Caco-2 (cell line): ENCODE data around the gene GHR. TPM values are rescaled to one million over a fixed set of nuclear protein-coding genes. Genes with fewer than 3 reads are reported as not detected.

Experiments used
- BruUV-seq: library from RNA; stranded (reverse); fragments of 400-500 nt; replicated peaks from 2 replicates; lab custom pipeline; 2021; lab: Mats Ljungman, UMichigan
- CTCF ChIA-PET: fragments of 300-600 bp; sonication (Branson Sonifier 250); formaldehyde crosslinking; loops from one replicate; lab custom pipeline; 2022; ENCODE audit warnings: antibody characterized with exemption; lab: Charles Lee
- POLR2A ChIA-PET: fragments of 300-600 bp; sonication (Branson Sonifier 250); formaldehyde crosslinking; loops from one replicate; lab custom pipeline; 2022; ENCODE audit warnings: antibody characterized with exemption; lab: Charles Lee
- DNase-seq, 2 experiments: peaks; one replicate each; pipeline versions ENCODE4 v3.0.0 to v3.0.0-alpha.2; 2020 to 2022
- H3K27me3 ChIP-seq: replicated peaks from 2 replicates; pipeline ENCODE4 v1.6.0; 2011; ENCODE audit warnings: low read length; ENCODE audit not compliant: control insufficient read depth, insufficient read depth
- H3K36me3 ChIP-seq: 2 replicates; pipeline ENCODE4 v1.5.1; 2011; ENCODE audit warnings: low read length; ENCODE audit not compliant: control insufficient read depth, insufficient read depth
- H3K4me1 ChIP-seq: fragments of 250-450 bp; sonication (Bioruptor Pico); 2 replicates; pipeline ENCODE4 v1.5.1; 2020; ENCODE audit warnings: mild to moderate bottlenecking
- H3K4me3 ChIP-seq: 2 replicates; pipeline ENCODE4 v1.5.1; 2011; ENCODE audit warnings: low read depth, mild to moderate bottlenecking, control low read depth, low read length
- H3K9me3 ChIP-seq: fragments of 250-450 bp; sonication (Bioruptor Pico); 2 replicates; pipeline ENCODE4 v1.5.1; 2020; ENCODE audit warnings: mild to moderate bottlenecking, moderate library complexity
- H3K27ac Mint-ChIP-seq: one replicate; pipeline ENCODE4 v1.8.0; 2022; ENCODE audit warnings: mixed read lengths; ENCODE audit not compliant: unreplicated experiment
- H3K27me3 Mint-ChIP-seq: one replicate; pipeline ENCODE4 v1.8.0; 2022; ENCODE audit warnings: mixed read lengths; ENCODE audit not compliant: insufficient read depth, unreplicated experiment
- H3K36me3 Mint-ChIP-seq: one replicate; pipeline ENCODE4 v1.8.0; 2022; ENCODE audit warnings: mild to moderate bottlenecking, mixed read lengths; ENCODE audit not compliant: insufficient read depth, unreplicated experiment
- H3K4me1 Mint-ChIP-seq: one replicate; pipeline ENCODE4 v1.8.0; 2022; ENCODE audit warnings: low read depth, mixed read lengths; ENCODE audit not compliant: unreplicated experiment
- H3K4me3 Mint-ChIP-seq: one replicate; pipeline ENCODE4 v1.8.0; 2022; ENCODE audit warnings: mild to moderate bottlenecking, moderate library complexity, mixed read lengths; ENCODE audit not compliant: unreplicated experiment
- H3K9me3 Mint-ChIP-seq: one replicate; pipeline ENCODE4 v1.8.0; 2022; ENCODE audit warnings: mixed read lengths; ENCODE audit not compliant: unreplicated experiment
- intact Hi-C: fragments of 100-400 bp; cut with micrococcal nuclease; formaldehyde crosslinking; loops from one replicate; pipeline ENCODE4 v1.10.0; 2022; ENCODE audit not compliant: unreplicated experiment
- total RNA-seq: library from RNA; stranded (reverse); gene quantifications from 2 replicates; pipeline ENCODE4 v1.2.3, GENCODE V29; 2022
- TF ChIP-seq, protein P1 (sequence below), 2 experiments: fragments of 200-600 bp in 1 of 2; IDR thresholded peaks; 1 replicate in 1 of 2; 2 replicates in 1 of 2; pipeline versions ENCODE4 v1.5.1 to v1.8.0; 2011 to 2022; ENCODE audit warnings: antibody characterized with exemption in 1 of 2, control low read depth in 1 of 2, inconsistent platforms in 1 of 2, low read depth in 1 of 2, low read length in 1 of 2, mild to moderate bottlenecking in 1 of 2, moderate library complexity in 1 of 2; ENCODE audit not compliant: insufficient read depth in 1 of 2, severe bottlenecking in 1 of 2, unreplicated experiment in 1 of 2

GHR gene
- total RNA-seq, 1 experiment from 2014 or later, result 0.54 TPM

DNA sequence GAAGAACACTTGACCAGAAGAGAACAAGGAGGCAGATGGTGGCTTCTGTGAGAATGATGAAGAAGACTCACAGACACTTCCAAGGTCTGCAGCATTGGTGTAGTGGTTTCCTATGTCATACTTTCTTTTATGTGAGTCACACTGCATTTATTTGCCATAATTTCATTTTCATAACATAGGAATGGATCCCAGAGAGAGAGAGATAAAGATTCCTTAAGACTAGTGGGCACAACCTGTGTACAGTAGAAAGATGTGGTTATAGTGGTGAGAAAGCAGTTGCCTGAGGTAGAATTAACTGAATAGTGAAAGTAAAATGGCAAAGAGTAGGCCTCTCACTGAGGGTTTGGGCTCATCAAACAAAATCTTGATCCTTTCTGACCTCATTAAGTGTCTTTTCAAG is 325.8 kb downstream of the GHR start:
- H3K4me3 ChIP-seq, result no peak overlapping the region
- TF ChIP-seq, protein P1, sequence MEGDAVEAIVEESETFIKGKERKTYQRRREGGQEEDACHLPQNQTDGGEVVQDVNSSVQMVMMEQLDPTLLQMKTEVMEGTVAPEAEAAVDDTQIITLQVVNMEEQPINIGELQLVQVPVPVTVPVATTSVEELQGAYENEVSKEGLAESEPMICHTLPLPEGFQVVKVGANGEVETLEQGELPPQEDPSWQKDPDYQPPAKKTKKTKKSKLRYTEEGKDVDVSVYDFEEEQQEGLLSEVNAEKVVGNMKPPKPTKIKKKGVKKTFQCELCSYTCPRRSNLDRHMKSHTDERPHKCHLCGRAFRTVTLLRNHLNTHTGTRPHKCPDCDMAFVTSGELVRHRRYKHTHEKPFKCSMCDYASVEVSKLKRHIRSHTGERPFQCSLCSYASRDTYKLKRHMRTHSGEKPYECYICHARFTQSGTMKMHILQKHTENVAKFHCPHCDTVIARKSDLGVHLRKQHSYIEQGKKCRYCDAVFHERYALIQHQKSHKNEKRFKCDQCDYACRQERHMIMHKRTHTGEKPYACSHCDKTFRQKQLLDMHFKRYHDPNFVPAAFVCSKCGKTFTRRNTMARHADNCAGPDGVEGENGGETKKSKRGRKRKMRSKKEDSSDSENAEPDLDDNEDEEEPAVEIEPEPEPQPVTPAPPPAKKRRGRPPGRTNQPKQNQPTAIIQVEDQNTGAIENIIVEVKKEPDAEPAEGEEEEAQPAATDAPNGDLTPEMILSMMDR (IDR thresholded peaks at IDR 0.05; ENCODE audit: insufficient read depth in 1 of 2, low read depth in 1 of 2, low read length in 1 of 2, severe bottlenecking in 1 of 2, unreplicated experiment in 1 of 2), result no peak
- intact Hi-C loops, result no loop called here
- H3K36me3 ChIP-seq, result no peaks in the 10 kb centered on the region
- POLR2A ChIA-PET, result no interaction called here
- CTCF ChIA-PET, result no interaction called here
- H3K9me3 ChIP-seq, result 0 out of 2 replicates have a peak, but pooled peaks cover 2% of the 10 kb centered on the region
- no TSS peak for BruUV-seq
- Mint-ChIP-seq H3K9me3 (no peaks in the 10 kb centered on the region), H3K27me3 (no peaks in the 10 kb centered on the region), H3K36me3 (no peaks in the 10 kb centered on the region), H3K27ac (no peak overlapping the region), H3K4me1 (no peaks in the 10 kb centered on the region), H3K4me3 (no peak overlapping the region)
- DNase-seq, result no peak
- H3K4me1 ChIP-seq, result no peaks in the 10 kb centered on the region
- H3K27me3 ChIP-seq, result no peaks in the 10 kb centered on the region

GRCh38 chr5:42750507-42750906 is 327.3 kb downstream of the GHR start:
- Histone ChIP-seq H3K4me1 (no peaks in the 10 kb centered on the region), H3K4me3 (no peak overlapping the region), H3K27me3 (no peaks in the 10 kb centered on the region), H3K9me3 (no peaks in the 10 kb centered on the region), H3K36me3 (no peaks in the 10 kb centered on the region)
- no peaks in the 10 kb centered on the region for H3K27me3 Mint-ChIP-seq
- BruUV-seq, result no TSS peak
- no peak overlapping the region for H3K27ac Mint-ChIP-seq
- DNase-seq, result no peak
- TF ChIP-seq, protein P1 (IDR thresholded peaks at IDR 0.05; ENCODE audit: insufficient read depth in 1 of 2, low read depth in 1 of 2, low read length in 1 of 2, severe bottlenecking in 1 of 2, unreplicated experiment in 1 of 2), result no peak
- intact Hi-C loops, result loop anchor here (1.0 kb wide), 1 partner anchor 27 kb away; no protein-coding TSS in a partner anchor
- no peaks in the 10 kb centered on the region for H3K4me1 Mint-ChIP-seq
- H3K9me3 Mint-ChIP-seq, result no peaks in the 10 kb centered on the region
- POLR2A ChIA-PET, result no interaction called here
- no peaks in the 10 kb centered on the region for H3K36me3 Mint-ChIP-seq
- no peak overlapping the region for H3K4me3 Mint-ChIP-seq
- CTCF ChIA-PET, result interaction anchor here (0.6 kb wide), 1 partner anchor 26 kb away, joined by 3 read pairs; no protein-coding TSS in a partner anchor

- H3K27me3 ChIP-seq, result no peaks in the 10 kb centered on the region
- no peak overlapping the region for H3K4me3 ChIP-seq
- no peaks in the 10 kb centered on the region for H3K4me1 Mint-ChIP-seq
- no peaks in the 10 kb centered on the region for H3K27me3 Mint-ChIP-seq
- no peaks in the 10 kb centered on the region for H3K4me1 ChIP-seq
- no peaks in the 10 kb centered on the region for H3K36me3 Mint-ChIP-seq
- H3K27ac Mint-ChIP-seq, result no peak overlapping the region
- no peak for DNase-seq
- ChIA-PET CTCF (interaction anchor here (1.4 kb wide), 1 partner anchor 138 kb away, joined by 4 read pairs; no protein-coding TSS in a partner anchor), POLR2A (no interaction called here)
- no peaks in the 10 kb centered on the region for H3K36me3 ChIP-seq
- intact Hi-C loops, result no loop called here
- no peaks in the 10 kb centered on the region for H3K9me3 ChIP-seq
- H3K9me3 Mint-ChIP-seq, result no peaks in the 10 kb centered on the region
- H3K4me3 Mint-ChIP-seq, result no peak overlapping the region
- BruUV-seq, result no TSS peak
- TF ChIP-seq, protein P1 (IDR thresholded peaks at IDR 0.05; ENCODE audit: insufficient read depth in 1 of 2, low read depth in 1 of 2, low read length in 1 of 2, severe bottlenecking in 1 of 2, unreplicated experiment in 1 of 2), result no peak
These were observed 327.8 kb downstream of the GHR start for GRCh38 chr5:42751044-42751443.
